Stimulated activated CD4-positive, alpha-beta T cell treated with anti-CD3 and anti-CD28 coated beads, Interleukin-1b, Interleukin-23, amount 100 ng/mL, for 4 hours (primary cell): ENCODE measurements around the gene ZNF324.
A peak's percentile ranks its signal among the peaks of the same experiment; 100 is the strongest.
"Not testable (repeated sequence)": the region's sequence is repeated elsewhere in the genome, so short reads cannot be mapped to it uniquely, and the experiment has no call there.

ENCODE experiments used
- DNase-seq, 2 donors: peaks; one replicate each; pipeline ENCODE4 v3.0.0-alpha.2; 2020; ENCODE audit warnings: low read depth in 2 of 2

Gene ZNF324

DNA sequence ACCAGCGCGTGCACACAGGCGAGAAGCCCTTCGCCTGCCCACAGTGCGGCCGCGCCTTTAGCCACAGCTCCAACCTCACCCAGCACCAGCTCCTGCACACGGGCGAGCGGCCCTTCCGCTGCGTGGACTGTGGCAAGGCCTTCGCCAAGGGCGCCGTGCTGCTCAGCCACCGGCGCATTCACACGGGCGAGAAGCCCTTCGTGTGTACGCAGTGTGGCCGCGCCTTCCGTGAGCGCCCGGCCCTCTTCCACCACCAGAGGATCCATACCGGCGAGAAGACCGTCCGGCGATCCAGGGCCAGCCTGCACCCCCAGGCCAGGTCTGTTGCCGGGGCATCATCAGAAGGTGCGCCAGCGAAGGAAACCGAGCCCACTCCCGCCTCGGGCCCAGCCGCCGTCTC lies 4.9 kb downstream of the ZNF324 start:
- DNase-seq: no peak

- DNase-seq: no peak
Measured at GRCh38 chr19:58473775-58474174, 6.9 kb downstream of the ZNF324 start.

- DNase-seq: no peak
Measured at GRCh38 chr19:58474291-58474996, 7.6 kb downstream of the ZNF324 start.

GRCh38 chr19:58474997-58475713 lies 8.3 kb downstream of the ZNF324 start:
- no peak for DNase-seq

- DNase-seq: peak; percentile 85 to 88
Measured at GRCh38 chr19:58475714-58476497, 9.0 kb downstream of the ZNF324 start, which contains the start of gene ZNF446. Gene ZNF446 (plus strand): TSS chr19:58476352. CDS start chr19:58477219, 867 bp downstream.

DNA sequence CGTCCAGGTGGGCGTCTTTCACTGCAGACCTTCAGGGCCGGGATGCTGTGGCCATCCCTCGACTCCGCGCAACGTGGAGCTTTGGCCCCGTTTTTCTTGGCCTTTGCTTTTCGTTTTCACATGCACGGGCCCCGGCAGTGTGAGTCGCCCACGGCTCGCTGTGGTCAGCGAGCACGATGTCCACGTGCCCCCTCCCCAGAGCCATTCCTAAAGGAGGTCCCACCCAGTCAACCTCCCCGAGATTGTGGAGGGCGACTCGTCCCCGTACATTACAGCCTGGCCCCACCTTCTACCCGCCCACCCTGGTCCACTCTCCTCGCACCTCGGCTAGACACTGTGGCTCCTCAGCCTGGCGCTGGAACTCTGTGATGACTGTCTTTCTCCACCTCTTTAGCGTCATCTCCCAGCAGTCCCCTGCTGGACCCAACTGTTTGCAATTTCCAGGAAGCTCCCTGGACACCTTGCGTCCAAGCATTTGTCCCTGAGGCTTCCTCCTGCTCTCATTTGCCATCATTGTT lies 9.7 kb downstream of the ZNF324 start:
- DNase-seq: no peak

DNA sequence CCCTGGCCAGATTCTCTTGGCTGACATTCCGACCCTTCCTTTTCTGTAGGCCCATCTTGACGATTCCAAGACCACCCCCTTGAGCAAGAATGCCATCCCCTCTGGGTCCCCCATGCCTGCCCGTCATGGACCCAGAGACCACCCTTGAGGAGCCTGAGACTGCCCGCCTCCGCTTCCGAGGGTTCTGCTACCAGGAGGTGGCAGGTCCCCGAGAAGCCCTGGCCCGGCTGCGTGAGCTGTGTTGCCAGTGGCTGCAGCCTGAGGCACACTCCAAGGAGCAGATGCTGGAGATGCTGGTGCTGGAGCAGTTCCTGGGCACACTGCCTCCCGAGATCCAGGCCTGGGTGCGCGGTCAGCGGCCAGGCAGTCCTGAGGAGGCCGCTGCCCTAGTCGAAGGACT lies 10.2 kb downstream of the ZNF324 start:
- DNase-seq: no peak

GRCh38 chr19:58477871-58478270 lies 11.0 kb downstream of the ZNF324 start:
- no peak for DNase-seq

DNA sequence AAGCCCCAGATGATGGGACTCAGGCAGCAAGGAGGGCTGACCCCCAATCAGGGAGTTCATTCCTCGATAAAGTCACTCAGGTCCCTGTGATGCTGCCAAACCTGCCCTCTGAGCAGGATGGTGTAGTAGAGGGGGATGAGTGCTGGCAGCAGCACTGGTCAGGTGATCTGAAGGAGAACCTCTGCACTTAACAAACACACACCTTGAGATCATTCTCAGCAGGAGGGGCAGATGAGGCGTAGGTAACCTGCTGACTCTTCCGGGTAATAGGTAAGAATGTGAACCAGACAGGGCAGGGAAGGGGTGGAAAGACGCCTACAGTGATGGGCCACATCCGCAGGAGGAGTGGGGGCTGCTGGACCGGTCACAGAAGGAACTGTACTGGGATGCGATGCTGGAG lies 12.4 kb downstream of the ZNF324 start:
- DNase-seq: no peak

GRCh38 chr19:58479736-58480480 lies 13.0 kb downstream of the ZNF324 start:
- DNase-seq: no peak

DNA sequence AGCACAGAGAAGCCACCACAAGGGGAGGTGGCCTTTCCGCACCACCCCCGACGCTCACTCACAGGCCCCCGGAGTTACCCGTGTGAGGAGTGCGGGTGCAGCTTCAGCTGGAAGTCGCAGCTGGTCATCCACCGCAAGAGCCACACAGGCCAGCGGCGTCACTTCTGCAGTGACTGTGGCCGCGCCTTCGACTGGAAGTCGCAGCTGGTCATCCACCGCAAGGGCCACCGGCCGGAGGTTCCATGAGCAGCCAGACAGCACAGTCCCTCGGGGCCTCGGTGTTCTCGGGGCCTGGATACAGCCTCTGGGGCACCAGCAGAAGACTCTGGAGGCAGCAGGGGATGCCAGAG lies 13.6 kb downstream of the ZNF324 start:
- DNase-seq: no peak

DNA sequence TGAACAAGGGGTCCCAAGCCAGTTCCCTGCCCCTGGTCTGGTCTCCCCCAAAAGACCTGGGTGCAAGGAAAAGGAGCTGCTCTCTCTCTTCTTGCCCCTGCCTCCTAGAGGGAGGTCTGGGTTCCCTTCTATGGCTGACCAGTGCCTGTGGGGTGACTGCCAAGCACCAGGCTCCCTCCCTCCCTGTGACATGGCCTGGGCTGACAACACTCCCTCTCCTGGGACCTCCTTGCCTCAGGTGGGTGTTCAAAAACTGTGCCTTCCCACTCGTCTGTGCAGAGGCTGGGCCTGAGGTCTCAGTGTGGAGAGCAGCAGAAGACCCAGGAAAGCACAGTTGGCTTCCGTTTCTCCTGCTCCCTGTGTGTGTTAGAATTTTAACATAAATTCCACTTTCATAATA lies 14.0 kb downstream of the ZNF324 start:
- no peak for DNase-seq

DNA sequence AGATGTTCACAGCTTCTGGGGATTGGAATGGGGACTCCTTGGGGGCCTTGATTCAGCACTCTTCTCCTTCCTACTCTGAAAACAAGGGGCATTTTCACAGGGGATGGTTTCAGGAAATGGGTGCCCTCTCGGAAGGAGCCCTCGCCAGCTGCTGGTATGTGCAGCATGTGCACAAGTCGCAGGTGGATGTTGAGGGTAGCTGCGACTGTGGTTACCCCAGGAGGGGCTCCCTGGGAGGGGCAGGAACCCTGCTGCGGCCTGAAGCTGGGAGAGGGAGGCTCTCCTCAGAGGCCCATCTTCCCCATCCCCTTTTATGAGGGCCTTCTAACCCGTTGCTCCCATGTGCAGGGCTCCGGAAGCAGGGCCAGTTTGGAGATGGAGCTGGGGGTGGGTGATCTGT lies 15.5 kb downstream of the ZNF324 start:
- DNase-seq: no peak

GRCh38 chr19:58483776-58484175 lies 16.9 kb downstream of the ZNF324 start:
- DNase-seq: no peak

DNA sequence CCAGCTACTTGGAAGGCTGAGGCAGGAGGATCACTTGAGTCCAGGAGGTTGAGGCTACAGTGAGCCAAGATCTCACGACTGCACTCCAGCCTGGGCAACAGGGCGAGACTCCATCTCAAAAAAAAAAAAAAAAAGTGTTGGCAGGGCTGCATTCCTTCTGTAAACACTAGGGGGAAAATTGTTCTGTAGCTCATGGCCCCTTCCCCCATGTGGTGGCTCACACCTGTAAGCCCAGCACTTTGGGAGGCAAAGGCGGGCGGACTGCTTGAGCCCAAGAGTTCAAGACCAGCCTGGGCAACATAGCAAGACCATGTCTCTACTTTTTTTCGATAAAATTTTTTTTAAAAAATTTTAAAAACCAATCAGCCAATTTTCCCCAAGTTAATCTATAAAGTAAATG lies 17.5 kb downstream of the ZNF324 start:
- not testable (repeated sequence) for DNase-seq

DNA sequence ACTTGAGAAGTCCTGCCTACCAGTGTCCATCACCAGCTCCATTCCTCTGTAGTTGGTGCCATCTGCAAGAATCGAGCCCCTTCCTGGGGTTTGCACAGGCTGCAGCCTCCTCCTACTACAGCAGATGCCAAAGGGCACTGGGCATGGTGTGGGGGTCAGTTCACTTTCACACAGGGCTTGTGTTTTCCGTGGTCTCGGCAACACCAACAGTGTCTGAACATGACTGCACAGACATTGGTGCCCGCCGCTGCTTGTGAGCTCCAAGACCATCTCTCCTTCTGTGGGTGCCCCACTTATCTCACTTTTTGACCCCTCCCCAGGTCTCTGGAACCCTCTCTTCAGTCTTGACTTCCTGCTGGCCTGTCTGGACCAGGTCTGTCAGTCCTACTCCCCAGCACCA lies 24.5 kb downstream of the ZNF324 start:
- no peak for DNase-seq

- no peak for DNase-seq
Measured at GRCh38 chr19:58492265-58492664, 25.4 kb downstream of the ZNF324 start.

GRCh38 chr19:58497634-58498170 lies 30.8 kb downstream of the ZNF324 start:
- DNase-seq: no peak

GRCh38 chr19:58498316-58499020 lies 31.6 kb downstream of the ZNF324 start:
- DNase-seq: no peak

GRCh38 chr19:58499021-58499927 lies 32.4 kb downstream of the ZNF324 start:
- DNase-seq: peak; percentile 93 to 97
